UCSD-AML1 (cell line): Measurements from ENCODE around the gene ANKRD30A.
"Not testable (repeated sequence)": the region's sequence is repeated elsewhere in the genome, so short reads cannot be mapped to it uniquely, and the experiment has no call there.

ENCODE experiments used
- DNase-seq: peaks from one replicate; lab custom pipeline; 2025; ENCODE audit not compliant: unreplicated experiment; lab: John Stamatoyannopoulos, UW

ANKRD30A gene

DNA sequence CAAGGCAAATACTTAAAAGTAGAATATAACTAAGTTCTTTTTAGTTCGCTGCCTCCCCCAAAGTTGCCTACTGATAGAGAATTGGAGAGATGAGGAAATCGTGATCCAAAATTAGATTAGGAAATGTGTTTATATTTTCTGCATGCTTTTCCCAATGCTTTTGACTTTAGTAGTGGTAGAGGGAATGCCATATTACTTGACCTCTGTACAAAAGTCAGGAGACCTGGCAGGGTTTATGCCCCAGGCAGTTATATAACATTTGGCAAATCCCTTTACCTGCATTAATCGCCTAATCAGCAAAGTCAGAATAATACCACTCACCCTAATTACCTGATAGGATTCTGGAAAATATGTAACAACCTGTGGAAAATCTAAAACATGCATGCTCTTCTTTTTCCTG is 142.9 kb downstream of the ANKRD30A start:
- DNase-seq, result no peak

DNA sequence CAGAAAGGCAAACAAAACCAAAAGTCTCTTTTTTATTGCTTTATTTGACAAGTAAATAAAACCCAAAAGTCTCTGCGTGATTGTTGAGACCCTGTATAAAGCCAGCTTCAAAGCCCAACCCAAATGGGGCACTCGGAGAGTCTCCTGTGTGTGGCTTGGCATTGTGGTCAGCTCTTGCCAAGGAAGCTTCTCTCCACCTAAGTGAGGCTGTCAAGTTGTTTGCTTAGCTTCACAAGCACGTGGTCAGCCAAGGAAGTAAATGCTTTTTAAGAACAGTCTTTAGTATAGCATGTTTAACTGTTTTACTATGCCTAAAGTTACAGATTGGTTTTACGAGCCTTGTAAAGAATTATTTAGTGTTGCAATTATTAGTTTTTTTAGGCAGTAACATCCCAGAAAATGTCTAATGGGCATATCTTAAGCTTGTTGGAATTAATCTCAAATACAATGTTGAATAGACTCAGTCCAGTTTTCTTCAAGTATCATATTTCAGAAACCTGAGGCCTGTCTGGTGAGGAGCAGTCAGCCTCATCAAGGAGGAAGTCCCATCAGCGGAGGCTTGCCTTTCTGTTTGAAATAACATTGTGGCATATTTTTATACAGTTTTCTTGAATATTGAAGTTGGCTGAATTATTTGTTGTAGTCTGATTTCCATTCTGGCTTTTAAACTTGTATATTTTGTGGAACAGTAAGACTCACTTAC is 144.3 kb downstream of the ANKRD30A start:
- DNase-seq, result no peak

DNA sequence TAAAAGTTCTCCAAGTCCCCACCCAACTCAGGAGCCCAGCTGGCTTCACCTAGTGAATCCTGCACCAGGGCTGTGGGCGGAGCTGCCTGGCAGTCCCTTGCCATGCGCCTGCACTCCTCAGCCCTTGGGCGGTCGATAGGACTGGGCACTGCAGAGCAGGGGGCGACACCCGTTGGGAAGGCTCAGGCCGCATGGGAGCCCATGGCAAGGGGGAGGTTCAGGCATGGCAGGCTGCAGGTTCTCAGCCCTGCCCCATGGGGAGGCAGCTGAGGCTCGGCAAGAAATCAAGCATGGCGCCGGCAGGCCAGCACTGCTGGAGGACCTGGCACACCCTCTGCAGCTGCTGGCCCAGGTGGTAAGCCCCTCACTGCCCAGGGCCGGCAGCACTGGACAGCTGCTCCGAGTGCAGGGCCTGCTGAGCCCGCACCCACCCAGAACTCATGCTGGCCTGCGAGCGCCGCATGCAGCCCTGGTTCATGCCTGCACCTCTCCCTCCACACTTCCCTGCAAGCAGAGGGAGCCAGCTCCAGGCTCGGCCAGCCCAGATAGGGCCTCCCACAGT is 149.9 kb downstream of the ANKRD30A start:
- DNase-seq, result no peak

DNA sequence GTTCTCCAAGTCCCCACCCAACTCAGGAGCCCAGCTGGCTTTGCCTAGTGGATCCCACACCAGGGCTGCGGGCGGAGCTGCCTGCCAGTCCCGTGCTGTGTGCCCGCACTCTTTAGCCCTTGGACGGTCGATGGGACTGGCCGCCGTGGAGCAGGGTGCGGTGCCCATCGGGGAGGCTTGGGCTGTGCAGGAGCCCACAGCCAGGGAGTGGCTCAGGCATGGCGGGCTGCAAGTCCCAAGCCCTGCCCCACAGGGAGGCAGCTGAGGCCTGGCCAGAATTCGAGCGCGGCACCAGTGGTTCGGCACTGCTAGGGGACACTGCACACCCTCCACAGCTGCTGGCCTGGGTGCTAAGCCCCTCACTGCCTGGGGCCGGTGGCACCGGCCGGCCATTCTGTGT is 159.7 kb downstream of the ANKRD30A start:
- no peak for DNase-seq

DNA sequence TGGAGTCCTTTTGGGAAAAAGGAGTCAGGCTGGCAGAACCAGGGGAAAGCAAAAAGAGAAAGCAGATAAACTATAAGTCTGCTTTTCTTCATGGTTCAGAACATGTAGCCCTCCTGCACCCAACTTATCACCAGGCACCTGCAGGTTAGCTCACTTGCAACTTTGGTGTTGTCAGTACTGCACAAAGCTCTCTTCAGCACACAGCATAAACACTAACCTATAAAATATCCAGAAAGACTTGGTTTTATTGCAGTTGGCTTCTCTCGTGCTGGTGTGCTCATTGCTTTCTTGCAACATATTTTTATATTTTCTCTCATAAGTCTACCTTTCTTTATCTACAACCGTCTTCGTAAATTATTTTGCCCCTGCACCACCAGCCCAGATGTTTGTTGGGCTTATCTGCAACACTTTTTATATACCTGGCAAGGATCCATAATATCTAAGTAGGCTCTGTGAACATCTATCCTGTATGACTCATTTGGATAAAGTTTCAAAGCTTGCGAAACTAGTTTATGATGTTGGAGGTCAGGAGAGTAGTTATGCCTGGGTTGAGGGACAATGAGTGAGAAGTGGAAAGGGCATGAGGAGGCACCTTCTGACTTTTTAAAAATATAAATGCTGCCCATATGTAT is 164.6 kb downstream of the ANKRD30A start:
- no peak for DNase-seq

DNA sequence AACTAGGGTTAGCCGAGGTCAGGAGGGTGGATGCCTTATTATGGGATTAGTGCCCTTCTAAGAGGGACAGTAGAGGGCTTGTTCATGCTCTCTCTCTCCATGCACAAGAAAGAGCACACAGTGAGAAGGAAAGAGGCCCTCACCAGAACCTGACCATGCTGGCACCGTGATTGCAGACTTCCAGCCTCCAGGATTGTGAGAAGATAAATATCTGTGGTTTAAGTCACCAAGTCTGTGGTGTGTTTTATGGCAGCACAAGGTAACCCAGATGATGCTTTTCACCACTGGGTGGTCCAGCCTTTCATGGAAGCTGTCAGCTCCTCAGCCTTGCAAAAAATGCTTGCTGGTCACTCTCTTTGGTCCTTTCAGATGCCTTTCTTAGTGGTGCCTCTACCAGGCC is 175.9 kb downstream of the ANKRD30A start:
- DNase-seq, result no peak

DNA sequence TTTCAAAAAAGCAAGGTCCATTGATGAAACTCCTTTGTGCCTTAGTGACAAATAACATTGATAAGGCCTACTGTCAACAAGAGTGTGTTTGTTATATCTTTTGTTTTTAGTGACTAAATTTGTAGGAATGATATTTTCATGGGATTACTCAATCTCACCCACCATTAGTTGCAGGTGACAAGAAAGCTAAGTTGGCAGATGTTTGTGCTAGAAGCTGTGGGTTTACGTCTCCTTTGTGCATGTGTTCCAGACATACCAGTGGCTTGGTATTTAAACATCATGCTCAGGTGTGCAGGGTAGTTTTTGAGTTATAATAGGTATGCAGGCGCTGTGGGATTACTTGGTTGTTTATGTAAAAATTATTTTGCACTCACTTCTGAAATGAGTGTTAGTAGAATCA is 178.6 kb downstream of the ANKRD30A start:
- no peak for DNase-seq

DNA sequence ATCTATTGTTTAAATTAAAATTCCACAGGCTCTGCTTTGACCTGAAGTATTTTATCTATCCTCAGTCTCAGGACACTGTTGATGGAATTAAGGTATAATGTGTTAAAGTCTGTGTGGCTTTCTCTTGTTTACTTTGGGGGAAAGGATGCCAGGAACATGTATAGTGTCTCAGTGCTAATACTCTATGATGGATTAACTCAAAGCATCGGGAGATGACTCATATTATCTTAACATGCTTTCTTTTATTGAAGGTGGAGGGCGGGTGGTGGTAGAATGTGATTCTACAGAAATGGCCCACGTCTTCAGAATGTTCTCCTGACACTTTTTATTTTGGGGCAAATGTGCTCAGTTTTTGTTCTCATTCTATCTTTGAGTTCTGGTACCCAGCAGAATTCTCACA is 189.0 kb downstream of the ANKRD30A start:
- DNase-seq, result no peak

DNA sequence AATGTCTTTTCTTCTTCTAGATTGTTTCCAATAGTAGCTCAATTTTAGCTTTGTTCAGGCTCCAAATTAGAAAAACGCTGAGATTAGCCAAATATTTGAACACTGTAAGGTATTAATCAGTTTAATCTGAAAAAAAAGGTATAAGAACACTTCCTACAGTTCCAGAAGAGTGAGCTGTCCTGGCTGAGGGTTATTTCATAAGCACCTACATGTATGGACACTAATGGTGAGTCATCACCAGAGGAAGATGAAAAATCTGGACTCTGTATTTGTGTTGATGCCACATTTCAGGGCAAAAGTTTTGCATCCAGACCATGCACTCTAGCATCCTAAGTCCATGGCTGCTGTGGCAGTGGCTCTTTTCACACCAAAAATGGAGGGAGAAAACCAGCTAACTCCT is 189.5 kb downstream of the ANKRD30A start:
- DNase-seq, result no peak

DNA sequence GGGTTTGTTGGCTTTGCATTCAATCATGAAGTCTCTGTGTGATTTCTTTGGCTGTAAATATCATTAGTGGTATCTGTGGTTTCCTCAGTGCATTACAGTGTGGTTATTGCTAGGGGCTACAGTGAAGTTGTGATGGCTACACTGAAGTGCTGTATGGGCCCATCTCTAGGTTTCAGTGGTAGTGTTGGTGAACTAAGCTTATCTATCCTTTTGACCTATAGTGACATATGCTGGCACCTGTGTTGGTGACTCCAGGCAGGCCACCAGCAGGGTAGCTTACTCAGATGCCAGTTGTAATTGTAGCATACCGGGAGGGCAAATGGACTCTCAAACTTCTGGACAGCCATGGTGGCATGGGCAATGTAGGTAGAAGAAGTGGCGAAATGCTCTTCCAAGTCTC is 219.0 kb downstream of the ANKRD30A start:
- DNase-seq, result no peak

DNA sequence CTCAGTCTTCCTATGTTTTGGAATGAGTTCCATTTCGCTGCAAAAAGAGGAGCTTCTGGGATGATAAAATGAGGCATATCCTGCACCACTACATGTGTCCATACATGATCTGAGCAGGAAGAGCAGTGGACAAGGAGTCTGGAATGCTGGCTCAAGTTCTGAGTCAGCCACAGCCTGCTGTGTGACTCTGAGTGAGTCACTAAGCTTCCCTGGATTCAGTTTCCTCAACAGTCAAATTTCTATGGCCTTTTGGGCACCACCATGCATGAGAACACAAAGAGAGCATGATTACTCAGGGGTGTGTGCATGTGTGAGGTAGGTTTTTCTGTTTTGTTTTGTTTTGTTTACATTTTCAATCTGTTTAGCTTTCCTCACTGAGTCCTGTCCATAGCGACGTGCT is 254.6 kb downstream of the ANKRD30A start:
- no peak for DNase-seq

DNA sequence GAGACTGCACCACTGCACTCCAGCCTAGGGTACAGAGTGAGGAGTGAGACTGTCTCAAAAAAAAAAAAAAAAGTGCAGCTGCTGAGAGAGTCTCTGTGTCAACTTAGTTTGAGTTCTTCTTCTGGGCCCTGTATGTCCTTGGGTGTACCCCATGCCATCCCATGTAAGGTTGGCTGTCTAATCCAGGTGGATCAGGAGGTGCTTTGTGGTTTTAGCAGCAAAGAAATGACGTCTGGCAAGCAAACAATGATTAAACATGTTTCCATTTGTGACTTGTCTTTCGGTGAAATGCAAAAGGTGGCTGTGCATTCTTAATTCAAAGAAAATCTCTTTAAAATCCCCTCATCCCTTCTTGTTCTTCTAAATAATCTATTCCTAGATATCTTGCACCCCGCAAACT is 255.9 kb downstream of the ANKRD30A start:
- DNase-seq, result no peak

DNA sequence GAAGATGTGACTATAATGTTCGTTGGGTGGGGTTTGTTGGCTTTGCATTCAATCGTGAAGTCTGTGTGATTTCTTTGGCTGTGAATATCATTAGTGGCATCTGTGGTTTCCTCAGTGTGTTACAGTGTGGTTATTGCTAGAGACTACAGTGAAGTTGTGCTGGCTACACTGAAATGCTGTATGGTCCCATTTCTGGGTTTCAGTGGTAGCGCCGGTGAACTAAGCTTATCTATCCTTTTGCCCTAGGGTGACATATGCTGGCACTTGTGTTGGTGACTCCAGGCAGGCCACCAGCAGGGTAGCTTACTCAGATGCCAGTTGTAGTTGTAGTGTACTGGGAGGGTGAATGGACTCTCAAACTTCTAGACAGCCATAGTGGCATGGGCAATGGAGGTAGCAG is 259.5 kb downstream of the ANKRD30A start:
- DNase-seq, result no peak

DNA sequence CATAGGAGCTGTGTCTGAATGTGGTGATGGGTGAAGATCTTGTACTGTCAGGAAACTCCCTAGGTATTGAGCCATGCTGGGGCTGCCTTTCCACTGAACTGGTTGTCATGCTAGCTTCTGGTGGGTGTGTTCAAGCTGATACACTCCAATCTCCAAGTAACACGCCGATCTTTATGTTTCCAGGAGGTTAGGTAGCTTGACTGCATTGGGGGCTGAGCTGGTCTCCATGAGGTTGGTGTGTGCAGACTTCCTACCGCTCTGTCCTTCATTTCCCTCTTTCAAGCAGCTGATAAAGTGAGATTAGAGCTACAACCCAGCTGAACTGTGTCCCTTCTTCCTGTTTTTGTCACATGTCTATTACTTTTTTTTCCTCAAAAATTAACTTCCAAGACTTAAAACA is 265.5 kb downstream of the ANKRD30A start:
- peak; percentile 68 for DNase-seq

DNA sequence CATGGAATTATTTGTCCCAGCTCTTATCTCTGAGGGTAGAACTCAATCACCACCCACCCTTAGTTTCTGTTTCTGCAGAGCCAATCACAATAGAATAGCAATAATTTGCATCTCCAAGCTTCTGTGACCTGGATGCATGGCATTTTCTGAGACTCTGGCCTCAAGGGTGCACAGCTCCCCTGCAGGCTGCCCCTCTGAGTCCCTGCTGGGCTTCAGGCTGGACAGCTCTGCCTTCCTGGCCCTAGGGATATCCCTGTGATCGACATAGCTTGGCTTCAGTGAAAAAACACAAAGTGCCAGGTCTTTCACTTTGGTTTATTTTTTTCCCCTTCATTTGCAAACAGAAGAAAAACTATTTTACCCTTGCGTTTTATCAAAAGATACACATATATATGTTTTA is 275.4 kb downstream of the ANKRD30A start:
- not testable (repeated sequence) for DNase-seq

DNA sequence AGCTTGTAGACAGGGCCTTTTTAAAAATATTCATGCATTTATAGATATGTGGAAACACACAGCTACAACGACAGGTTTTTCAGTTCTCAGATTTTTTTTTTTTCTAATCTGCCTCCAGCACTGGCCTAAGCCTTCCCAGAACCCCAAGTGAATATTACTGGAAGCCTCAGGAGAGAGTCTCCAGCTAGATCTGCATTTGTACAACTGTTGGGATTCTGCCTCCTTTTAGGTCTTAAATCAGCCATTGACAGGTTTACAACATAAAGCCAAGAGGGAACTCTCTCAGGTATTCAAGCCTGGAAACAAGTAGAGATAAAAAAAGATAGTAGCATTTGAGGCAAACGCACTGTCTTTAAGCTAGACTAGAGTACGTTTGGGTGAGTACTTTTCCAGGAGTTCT is 275.8 kb downstream of the ANKRD30A start:
- DNase-seq, result no peak

DNA sequence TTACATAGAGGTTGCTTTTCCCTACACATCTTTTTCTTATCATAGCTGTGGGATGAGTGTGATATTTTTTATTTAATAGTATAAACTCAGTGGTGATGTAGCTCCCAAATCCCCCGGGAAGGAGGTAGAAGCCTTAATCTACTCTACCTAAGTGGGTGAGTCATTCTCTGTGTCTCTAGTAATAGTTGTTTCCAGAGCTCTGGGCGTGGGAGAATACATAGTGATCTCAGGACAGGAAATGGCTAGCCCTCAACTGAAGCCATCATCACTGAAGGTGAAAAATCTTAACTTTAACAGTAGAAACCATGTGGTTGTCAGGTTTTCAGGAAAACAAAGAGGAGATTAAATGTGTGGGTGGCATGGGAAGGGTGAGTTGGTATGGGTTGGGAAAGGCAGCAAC is 278.4 kb downstream of the ANKRD30A start:
- DNase-seq, result no peak
